HEK293 (cell line): ENCODE results near the gene EPS8L3.

Experiments used
- CTCF ChIA-PET: fragments of 350-600 bp; formaldehyde crosslinking; extraction: SDS; loops from one replicate; lab custom pipeline; 2021; ENCODE audit warnings: antibody characterized with exemption; lab: Yijun Ruan, JAX
- POLR2A ChIA-PET: fragments of 300-600 bp; formaldehyde crosslinking; extraction: SDS; loops from one replicate; lab custom pipeline; 2020; ENCODE audit warnings: antibody characterized with exemption, inconsistent platforms; lab: Yijun Ruan, JAX
- H3K27ac ChIP-seq: fragments of 200-500 bp; sonication (Bioruptor generic); 2 replicates; pipeline ENCODE4 v1.5.1; 2014; ENCODE audit warnings: low read depth, low read length, control low read depth, inconsistent platforms; ENCODE audit errors: extremely low read depth
- H3K36me3 ChIP-seq, 2 experiments: fragments of 200-500 bp in 1 of 2; sonication (Bioruptor generic) in 1 of 2; 1 replicate in 1 of 2; 2 replicates in 1 of 2; pipeline ENCODE4 v1.5.1; 2014 to 2017; ENCODE audit warnings: inconsistent platforms in 2 of 2, low read length in 2 of 2; ENCODE audit not compliant: control insufficient read depth in 2 of 2, insufficient read depth in 1 of 2
- H3K4me1 ChIP-seq: fragments of 200-500 bp; sonication (Bioruptor generic); 2 replicates; pipeline ENCODE4 v1.5.1; 2014; ENCODE audit warnings: mild to moderate bottlenecking, low read length, inconsistent platforms; ENCODE audit not compliant: control insufficient read depth, insufficient read depth
- H3K4me3 ChIP-seq: 2 replicates; pipeline ENCODE4 v1.5.1; 2011; ENCODE audit warnings: low read depth, mild to moderate bottlenecking, control low read depth, low read length, moderate library complexity
- H3K9me3 ChIP-seq: fragments of 200-500 bp; sonication (Bioruptor generic); 2 replicates; pipeline ENCODE4 v1.5.1; 2014; ENCODE audit warnings: low read depth, low read length, inconsistent platforms; ENCODE audit not compliant: control insufficient read depth, insufficient read depth
- BCL11A ChIP-seq: fragments of 450-650 bp; formaldehyde crosslinking; IDR thresholded peaks from 2 replicates; pipeline ENCODE4 v1.5.1; 2016; ENCODE audit warnings: low read depth, missing biosample characterization, missing genetic modification characterization
- EGR2 ChIP-seq: fragments of 450-650 bp; formaldehyde crosslinking; IDR thresholded peaks from 2 replicates; pipeline ENCODE4 v1.5.1; 2016; ENCODE audit warnings: low read depth, missing biosample characterization, missing genetic modification characterization
- GFI1B ChIP-seq: fragments of 450-650 bp; formaldehyde crosslinking; IDR thresholded peaks from 2 replicates; pipeline ENCODE4 v1.5.1; 2016; ENCODE audit warnings: missing biosample characterization, missing genetic modification characterization
- REST ChIP-seq: fragments of 450-650 bp; formaldehyde crosslinking; IDR thresholded peaks from 2 replicates; pipeline ENCODE4 v1.5.1; 2016; ENCODE audit warnings: missing biosample characterization, missing genetic modification characterization
- SCRT2 ChIP-seq: fragments of 450-650 bp; formaldehyde crosslinking; IDR thresholded peaks from 2 replicates; pipeline ENCODE4 v1.5.1; 2016; ENCODE audit warnings: missing biosample characterization, missing genetic modification characterization
- SP3 ChIP-seq: fragments of 450-650 bp; formaldehyde crosslinking; IDR thresholded peaks from 2 replicates; pipeline ENCODE4 v1.5.1; 2016; ENCODE audit warnings: missing biosample characterization, missing genetic modification characterization
- TCF7L2 ChIP-seq: IDR thresholded peaks from 2 replicates; pipeline ENCODE4 v1.6.1; 2011; ENCODE audit warnings: low read depth, mild to moderate bottlenecking, inconsistent platforms, low read length, moderate library complexity, borderline replicate concordance
- TRIM28 ChIP-seq: IDR thresholded peaks from 2 replicates; pipeline ENCODE4 v1.6.1; 2011; ENCODE audit warnings: low read length, control low read depth, borderline replicate concordance
- ZFP3 ChIP-seq: fragments of 450-650 bp; formaldehyde crosslinking; IDR thresholded peaks from 2 replicates; pipeline ENCODE4 v1.5.1; 2016; ENCODE audit warnings: low read depth, missing biosample characterization, missing genetic modification characterization
- ZIC2 ChIP-seq: fragments of 450-650 bp; formaldehyde crosslinking; IDR thresholded peaks from 2 replicates; pipeline ENCODE4 v1.5.1; 2016; ENCODE audit warnings: missing biosample characterization, missing genetic modification characterization
- ZNF175 ChIP-seq: fragments of 450-650 bp; formaldehyde crosslinking; IDR thresholded peaks from 2 replicates; pipeline ENCODE4 v1.5.1; 2016; ENCODE audit warnings: missing biosample characterization, missing genetic modification characterization
- ZNF324 ChIP-seq: fragments of 450-650 bp; formaldehyde crosslinking; IDR thresholded peaks from 2 replicates; pipeline ENCODE4 v1.5.1; 2016; ENCODE audit warnings: missing biosample characterization, missing genetic modification characterization
- ZNF350 ChIP-seq: fragments of 450-650 bp; formaldehyde crosslinking; IDR thresholded peaks from 2 replicates; pipeline ENCODE4 v1.5.0; 2017; ENCODE audit warnings: missing biosample characterization, mild to moderate bottlenecking, missing genetic modification characterization
- ZNF48 ChIP-seq: fragments of 450-650 bp; formaldehyde crosslinking; IDR thresholded peaks from 2 replicates; pipeline ENCODE4 v1.5.1; 2016; ENCODE audit warnings: missing biosample characterization, missing genetic modification characterization
- ZNF501 ChIP-seq: fragments of 450-650 bp; formaldehyde crosslinking; IDR thresholded peaks from 2 replicates; pipeline ENCODE4 v1.5.1; 2016; ENCODE audit warnings: missing biosample characterization, missing genetic modification characterization
- ZNF544 ChIP-seq: fragments of 450-650 bp; formaldehyde crosslinking; IDR thresholded peaks from 2 replicates; pipeline ENCODE4 v1.5.0; 2017; ENCODE audit warnings: missing biosample characterization, missing genetic modification characterization
- ZNF571 ChIP-seq: fragments of 450-650 bp; formaldehyde crosslinking; IDR thresholded peaks from 2 replicates; pipeline ENCODE4 v1.5.0; 2017; ENCODE audit warnings: missing biosample characterization, missing genetic modification characterization
- ZNF596 ChIP-seq: fragments of 450-650 bp; IDR thresholded peaks from 2 replicates; pipeline ENCODE4 v1.5.0; 2018; ENCODE audit warnings: missing biosample characterization, mild to moderate bottlenecking, missing genetic modification characterization, moderate library complexity
- ZNF785 ChIP-seq: fragments of 450-650 bp; formaldehyde crosslinking; IDR thresholded peaks from 2 replicates; pipeline ENCODE4 v1.5.1; 2016; ENCODE audit warnings: missing biosample characterization, missing genetic modification characterization
- ZSCAN16 ChIP-seq: fragments of 450-650 bp; formaldehyde crosslinking; IDR thresholded peaks from 2 replicates; pipeline ENCODE4 v1.5.1; 2016; ENCODE audit warnings: missing biosample characterization, missing genetic modification characterization
- ZSCAN5A ChIP-seq: fragments of 450-650 bp; formaldehyde crosslinking; IDR thresholded peaks from 2 replicates; pipeline ENCODE4 v1.5.1; 2016; ENCODE audit warnings: missing biosample characterization, missing genetic modification characterization

The EPS8L3 gene

GRCh38 chr1:109726007-109726406 lies 37.7 kb downstream of the EPS8L3 start:
- Histone ChIP-seq H3K4me3 (no peak overlapping the region), H3K9me3 (no peaks in the 10 kb centered on the region), H3K36me3 (no peaks in the 10 kb centered on the region), H3K4me1 (no peaks in the 10 kb centered on the region), H3K27ac (no peak overlapping the region)
- POLR2A ChIA-PET = no interaction called here
- TF ChIP-seq ZIC2 (no peak), SCRT2 (tag by site-specific recombination) (no peak), SP3 (no peak), ZNF350 (tag by site-specific recombination) (no peak), ZSCAN5A (tag by site-specific recombination) (no peak), ZNF785 (tag by site-specific recombination) (no peak), ZNF596 (tag by site-specific recombination) (no peak), ZNF501 (tag by site-specific recombination) (no peak)
- CTCF ChIA-PET = interaction anchor here (1.4 kb wide), 1 partner anchor 87 kb away, joined by 3 read pairs; no protein-coding TSS in a partner anchor

- no peak for TF ChIP-seq TCF7L2
- no peak for TF ChIP-seq EGR2 (tag by site-specific recombination)
- TF ChIP-seq ZNF175 (tag by site-specific recombination) = no peak
- no peak for TF ChIP-seq TRIM28
- TF ChIP-seq ZNF544 (tag by site-specific recombination) = 0 out of 2 replicates have a peak, but pooled peaks have one; percentile 36
- TF ChIP-seq GFI1B (tag by site-specific recombination) = no peak
- TF ChIP-seq ZSCAN16 = no peak
- ChIA-PET CTCF (interaction anchor here (1.4 kb wide), 1 partner anchor 86 kb away, joined by 3 read pairs; no protein-coding TSS in a partner anchor), POLR2A (no interaction called here)
- Histone ChIP-seq H3K4me1 (no peaks in the 10 kb centered on the region), H3K36me3 (no peaks in the 10 kb centered on the region), H3K9me3 (no peaks in the 10 kb centered on the region), H3K27ac (no peak overlapping the region), H3K4me3 (no peak overlapping the region)
Measured at GRCh38 chr1:109725510-109725909, 38.2 kb downstream of the EPS8L3 start.

GRCh38 chr1:109724933-109725332 lies 38.8 kb downstream of the EPS8L3 start:
- Histone ChIP-seq H3K4me3 (no peak overlapping the region), H3K9me3 (no peaks in the 10 kb centered on the region), H3K4me1 (no peaks in the 10 kb centered on the region), H3K27ac (no peak overlapping the region)
- POLR2A ChIA-PET = no interaction called here
- TF ChIP-seq ZNF571 (tag by site-specific recombination) = no peak
- no peak for TF ChIP-seq BCL11A
- TF ChIP-seq, all 188 proteins: peak for 0
- CTCF ChIA-PET = interaction anchor here (2.2 kb wide), 1 partner anchor 85 kb away, joined by 9 read pairs; no protein-coding TSS in a partner anchor
- no peaks in the 10 kb centered on the region for H3K36me3 ChIP-seq

GRCh38 chr1:109722908-109723691 lies 40.6 kb downstream of the EPS8L3 start:
- Histone ChIP-seq H3K27ac (no peak overlapping the region), H3K4me1 (no peaks in the 10 kb centered on the region), H3K36me3 (no peaks in the 10 kb centered on the region), H3K9me3 (no peaks in the 10 kb centered on the region), H3K4me3 (no peak overlapping the region)
- ChIA-PET CTCF (interaction anchor here (2.2 kb wide), 1 partner anchor 83 kb away, joined by 9 read pairs; no protein-coding TSS in a partner anchor), POLR2A (no interaction called here)
- TF ChIP-seq ZFP3 = no peak
- TF ChIP-seq ZNF48 (tag by site-specific recombination) = no peak
- TF ChIP-seq REST (tag by site-specific recombination) = no peak
- TF ChIP-seq ZNF324 = no peak
